Measurements from ENCODE around the gene PAXX.

The PAXX gene

GRCh38 chr9:136978073-136978864, 14.0 kb upstream of the PAXX start:
- TF ChIP-seq CTCF (IDR thresholded peaks at IDR 0.05) = no peak
- Mint-ChIP-seq H3K36me3 (ENCODE audit: low read depth) (no peaks in the 10 kb centered on the region), H3K4me3 (peak overlapping the region; percentile 60), H3K4me1 (peaks cover 8% of the 10 kb centered on the region), H3K27ac (no peak overlapping the region), H3K27me3 (ENCODE audit: low read depth, poor library complexity) (peaks cover 27% of the 10 kb centered on the region), H3K9me3 (no peaks in the 10 kb centered on the region)
- peak; percentile 93 for DNase-seq

DNA sequence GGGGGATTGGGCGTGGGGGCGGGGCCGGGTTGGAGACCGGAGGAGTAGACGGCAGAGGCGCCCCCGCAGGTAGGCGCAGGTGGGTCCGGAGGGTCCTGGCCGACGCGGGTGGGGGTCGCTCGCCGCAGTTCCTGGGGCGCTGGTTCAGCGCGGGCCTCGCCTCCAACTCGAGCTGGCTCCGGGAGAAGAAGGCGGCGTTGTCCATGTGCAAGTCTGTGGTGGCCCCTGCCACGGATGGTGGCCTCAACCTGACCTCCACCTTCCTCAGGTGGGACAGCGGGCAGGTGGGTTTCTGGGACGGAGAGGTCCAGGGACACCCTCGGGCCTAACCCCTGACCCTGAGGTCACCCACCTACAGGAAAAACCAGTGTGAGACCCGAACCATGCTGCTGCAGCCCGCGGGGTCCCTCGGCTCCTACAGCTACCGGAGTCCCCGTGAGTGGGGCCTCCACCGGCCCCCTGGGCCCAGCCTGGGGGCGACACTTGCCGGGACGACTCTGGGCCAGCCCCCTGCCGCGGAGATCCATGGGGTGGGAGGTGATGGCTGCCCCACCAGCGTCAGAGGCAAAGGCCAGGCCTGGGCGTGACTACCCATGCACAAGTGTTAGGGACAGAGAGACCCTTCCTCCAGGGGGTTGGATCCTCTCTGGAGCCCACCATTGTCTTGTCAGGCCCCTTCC, 13.2 kb upstream of the PAXX start:
- Mint-ChIP-seq H3K4me1 (peaks cover 13% of the 10 kb centered on the region), H3K36me3 (ENCODE audit: low read depth) (no peaks in the 10 kb centered on the region), H3K27ac (no peak overlapping the region), H3K4me3 (no peak overlapping the region), H3K9me3 (no peaks in the 10 kb centered on the region), H3K27me3 (ENCODE audit: low read depth, poor library complexity) (peaks cover 29% of the 10 kb centered on the region)
- DNase-seq = no peak
- TF ChIP-seq CTCF (IDR thresholded peaks at IDR 0.05) = no peak

GRCh38 chr9:136979769-136980587, 12.2 kb upstream of the PAXX start:
- no peak for TF ChIP-seq CTCF (IDR thresholded peaks at IDR 0.05)
- Mint-ChIP-seq H3K27ac (no peak overlapping the region), H3K4me3 (no peak overlapping the region), H3K27me3 (ENCODE audit: low read depth, poor library complexity) (peaks cover 24% of the 10 kb centered on the region), H3K36me3 (ENCODE audit: low read depth) (no peaks in the 10 kb centered on the region), H3K9me3 (no peaks in the 10 kb centered on the region), H3K4me1 (peaks cover 15% of the 10 kb centered on the region)
- DNase-seq = no peak

GRCh38 chr9:136980669-136981478, 11.3 kb upstream of the PAXX start:
- Mint-ChIP-seq H3K27ac (no peak overlapping the region), H3K4me1 (peaks cover 10% of the 10 kb centered on the region), H3K4me3 (no peak overlapping the region)

More at GRCh38 chr9:136980669-136981478, 11.3 kb upstream of the PAXX start:
- Mint-ChIP-seq H3K27me3 (ENCODE audit: low read depth, poor library complexity) (peaks cover 20% of the 10 kb centered on the region), H3K36me3 (ENCODE audit: low read depth) (no peaks in the 10 kb centered on the region), H3K9me3 (no peaks in the 10 kb centered on the region)
- DNase-seq = peak; percentile 3
- no peak for TF ChIP-seq CTCF (IDR thresholded peaks at IDR 0.05)
